SU-DHL-6 (cell line): ENCODE data around the gene CYP2W1.

Experiments used
- CTCF ChIP-seq: fragments of 200-600 bp; sonication (generic); IDR thresholded peaks from one replicate; pipeline ENCODE4 v1.5.1; 2017; ENCODE audit warnings: antibody characterized with exemption, mild to moderate bottlenecking, low read length, moderate library complexity; ENCODE audit not compliant: insufficient read depth, poor library complexity, severe bottlenecking
- EZH2phosphoT487 ChIP-seq: fragments of 200-600 bp; sonication (generic), shearing (Covaris generic); conservative IDR thresholded peaks from 2 replicates; pipeline ENCODE4 v1.6.1; 2018; ENCODE audit warnings: mild to moderate bottlenecking, antibody characterized with exemption, low read length, moderate library complexity, mixed read lengths

DNA sequence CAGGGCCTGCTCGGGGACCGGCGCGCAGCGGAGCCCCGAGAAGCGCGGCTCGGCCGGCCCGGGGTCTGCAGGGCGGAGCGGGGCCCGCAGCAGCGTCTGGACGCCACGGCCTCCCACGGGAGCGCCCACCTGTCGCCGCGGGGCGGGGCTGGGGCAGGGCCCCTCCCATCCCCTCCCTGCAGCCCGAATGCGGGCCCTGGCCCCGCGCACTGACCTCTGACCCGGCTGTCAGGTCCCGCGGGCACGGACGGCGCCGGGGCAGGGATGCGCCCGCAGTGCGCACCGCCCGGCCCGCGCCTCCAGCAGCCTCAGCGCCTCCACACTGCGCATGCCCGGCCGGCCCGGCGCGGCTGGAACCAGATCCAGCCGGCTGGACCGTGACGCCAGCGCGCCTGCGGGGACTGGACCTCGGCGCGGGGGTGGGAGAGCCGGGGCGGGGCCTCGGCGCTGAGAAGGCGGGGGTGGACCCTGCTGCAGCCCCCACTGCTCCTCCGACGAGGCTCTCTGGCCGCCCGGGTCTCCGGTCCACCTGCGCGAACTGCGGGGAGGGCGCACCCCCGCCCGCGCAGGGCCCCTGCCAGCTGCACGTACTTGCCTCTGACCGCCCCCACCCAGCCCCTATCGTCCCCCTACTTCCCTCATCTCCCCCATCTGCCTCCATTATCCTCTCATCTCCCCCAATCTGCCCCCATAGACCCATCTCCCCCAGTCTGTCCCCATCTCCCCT is 45.2 kb downstream of the CYP2W1 start:
- TF ChIP-seq CTCF (no peak), EZH2phosphoT487 (no peak)
